Left forelimb (tissue), 1 donor: ENCODE results near the gene NOC2L.

Source experiments
- DNase-seq: peaks from one replicate; pipeline ENCODE4 v3.0.0-alpha.2; 2018; ENCODE audit warnings: low spot score

The NOC2L gene

GRCh38 chr1:974687-975328, 15.8 kb upstream of the NOC2L start:
- no peak for DNase-seq

- DNase-seq = no peak
These were observed 15.2 kb upstream of the NOC2L start for GRCh38 chr1:974293-974640.

GRCh38 chr1:973459-974292, 14.6 kb upstream of the NOC2L start:
- DNase-seq = no peak

DNA sequence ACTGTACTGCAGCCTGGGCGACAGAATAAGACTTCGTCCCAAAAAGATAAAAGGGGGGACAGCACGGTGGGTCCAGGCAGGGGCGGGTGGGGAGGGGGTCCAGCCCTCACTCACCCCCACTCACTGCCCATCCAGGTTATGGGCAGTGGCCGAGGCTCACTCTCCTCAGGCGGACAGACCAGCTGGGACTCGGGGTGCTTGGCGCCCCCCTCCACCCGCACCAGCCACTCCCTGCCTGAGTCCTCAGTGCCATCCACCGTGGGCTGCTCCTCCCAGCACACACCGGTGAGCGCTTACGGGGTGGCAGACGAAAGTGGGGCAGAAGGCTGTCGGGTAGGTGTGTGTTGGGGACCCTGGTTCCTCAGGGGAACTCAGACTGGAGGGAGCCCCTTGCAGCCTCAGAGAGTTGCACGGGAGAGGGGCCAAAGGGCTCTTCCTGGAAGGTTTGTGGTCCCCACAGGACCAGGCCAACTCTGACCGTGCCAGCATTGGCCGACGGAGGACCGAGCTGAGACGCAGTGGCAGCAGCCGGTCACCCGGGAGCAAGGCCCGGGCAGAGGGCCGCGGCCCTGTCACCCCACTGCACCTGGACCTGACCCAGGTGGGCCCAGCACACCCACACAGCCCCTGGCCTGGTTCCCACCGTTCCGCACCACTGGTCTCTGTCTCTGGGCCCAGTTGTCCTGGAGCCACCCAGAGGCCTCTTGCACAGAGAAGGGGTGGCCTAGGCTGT, 13.8 kb upstream of the NOC2L start:
- no peak for DNase-seq

DNA sequence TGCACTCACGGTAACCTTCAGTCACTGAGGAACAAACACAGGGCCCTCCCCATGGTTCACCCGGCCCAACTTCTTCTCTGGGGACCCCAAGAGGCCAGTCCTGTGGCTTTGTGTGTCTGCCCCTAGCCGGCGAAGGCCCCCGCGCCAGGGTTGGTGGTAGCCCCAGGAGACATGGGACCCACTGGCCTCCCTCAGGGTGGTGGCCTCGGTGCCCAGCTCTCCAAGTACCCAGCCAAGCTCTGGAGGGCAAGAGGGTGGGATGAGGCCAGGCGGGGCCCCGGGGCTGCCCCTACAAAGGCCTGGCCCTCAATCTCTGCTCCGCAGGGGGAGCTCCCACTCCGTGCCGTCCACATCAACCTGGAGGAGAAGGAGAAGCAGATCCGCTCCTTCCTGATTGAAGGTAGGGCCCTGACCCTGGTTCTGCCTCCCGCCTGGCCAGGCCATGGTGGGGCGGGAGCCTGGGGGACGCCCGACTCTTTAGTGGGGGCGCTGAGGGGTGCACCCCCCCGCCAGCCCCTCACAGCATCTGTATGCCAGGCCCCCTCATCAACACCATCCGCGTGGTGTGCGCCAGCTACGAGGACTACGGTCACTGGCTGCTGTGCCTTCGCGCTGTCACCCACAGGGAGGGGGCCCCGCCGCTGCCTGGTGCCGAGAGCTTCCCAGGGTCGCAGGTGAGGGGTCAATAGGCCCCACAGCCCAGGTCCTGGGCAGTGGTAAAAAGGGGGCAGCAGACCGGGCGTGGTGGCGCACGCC, 12.9 kb upstream of the NOC2L start:
- DNase-seq = no peak

DNA sequence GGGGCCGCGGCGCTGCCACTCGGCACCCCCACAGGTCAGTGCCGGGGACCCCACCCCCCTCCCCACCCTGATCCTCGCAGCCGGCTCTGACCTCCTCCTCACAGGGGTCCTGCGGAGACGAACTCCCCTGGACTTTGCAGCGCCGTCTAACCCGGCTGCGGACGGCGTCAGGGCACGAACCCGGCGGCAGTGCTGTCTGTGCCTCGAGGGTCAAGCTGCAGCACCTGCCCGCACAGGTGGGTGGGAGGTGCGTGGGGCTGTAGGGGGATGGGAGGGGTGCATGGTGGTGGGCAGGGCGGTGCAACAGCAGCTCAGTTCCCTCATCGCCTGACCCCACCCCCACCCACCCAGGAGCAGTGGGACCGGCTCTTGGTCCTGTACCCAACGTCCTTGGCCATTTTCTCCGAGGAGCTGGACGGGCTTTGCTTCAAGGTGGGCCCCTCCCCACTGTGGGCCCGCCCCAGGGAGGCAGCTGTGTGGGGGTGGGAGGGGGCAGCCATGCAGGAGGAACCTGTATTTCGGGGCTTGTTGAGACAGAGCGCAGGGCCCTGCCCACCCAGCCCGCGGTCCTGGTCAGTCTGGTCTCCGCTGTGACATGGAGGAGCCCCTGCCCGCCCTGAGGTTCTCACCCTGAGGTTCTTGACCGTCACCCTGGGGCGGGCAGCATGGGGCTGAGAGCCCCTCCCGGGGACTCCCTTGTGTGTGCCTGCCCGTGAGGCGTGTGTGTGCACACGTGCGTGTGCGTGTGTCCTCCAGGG, 12.1 kb upstream of the NOC2L start:
- no peak for DNase-seq

- DNase-seq = no peak
These were observed 11.4 kb upstream of the NOC2L start for GRCh38 chr1:970242-970972.

- DNase-seq = no peak
These were observed 10.3 kb upstream of the NOC2L start for GRCh38 chr1:969260-969855.

GRCh38 chr1:967466-968343, 8.6 kb upstream of the NOC2L start:
- DNase-seq = no peak

DNA sequence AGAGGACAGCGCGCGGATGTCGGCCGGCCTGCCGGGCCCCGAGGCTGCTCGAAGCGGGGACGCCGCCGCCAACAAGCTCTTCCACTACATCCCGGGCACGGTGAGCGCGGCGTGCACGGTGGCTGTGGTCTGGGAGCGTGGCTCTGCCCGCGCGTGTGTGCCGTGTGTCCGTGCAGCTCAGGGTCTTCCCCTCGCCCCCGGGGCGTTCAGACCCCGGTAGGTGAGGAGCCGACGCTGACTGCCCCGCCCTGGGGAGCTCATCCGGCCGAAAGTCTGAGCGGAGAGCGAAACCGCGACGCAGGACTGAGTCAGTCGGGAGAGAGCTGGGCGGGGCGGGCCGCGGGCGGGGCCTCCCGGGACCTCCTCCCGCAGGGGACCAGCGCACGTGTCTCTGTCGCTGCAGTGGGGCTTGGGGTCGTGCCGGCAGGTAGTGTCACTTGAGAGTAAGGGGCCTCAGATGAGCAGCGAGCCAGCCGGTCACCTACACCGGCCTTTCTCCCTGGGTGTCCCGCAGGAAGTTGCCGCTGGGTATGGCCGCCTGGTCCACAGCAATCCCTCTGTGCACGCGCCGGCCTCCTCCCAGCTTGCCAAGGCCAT, 7.7 kb upstream of the NOC2L start:
- no peak for DNase-seq

DNA sequence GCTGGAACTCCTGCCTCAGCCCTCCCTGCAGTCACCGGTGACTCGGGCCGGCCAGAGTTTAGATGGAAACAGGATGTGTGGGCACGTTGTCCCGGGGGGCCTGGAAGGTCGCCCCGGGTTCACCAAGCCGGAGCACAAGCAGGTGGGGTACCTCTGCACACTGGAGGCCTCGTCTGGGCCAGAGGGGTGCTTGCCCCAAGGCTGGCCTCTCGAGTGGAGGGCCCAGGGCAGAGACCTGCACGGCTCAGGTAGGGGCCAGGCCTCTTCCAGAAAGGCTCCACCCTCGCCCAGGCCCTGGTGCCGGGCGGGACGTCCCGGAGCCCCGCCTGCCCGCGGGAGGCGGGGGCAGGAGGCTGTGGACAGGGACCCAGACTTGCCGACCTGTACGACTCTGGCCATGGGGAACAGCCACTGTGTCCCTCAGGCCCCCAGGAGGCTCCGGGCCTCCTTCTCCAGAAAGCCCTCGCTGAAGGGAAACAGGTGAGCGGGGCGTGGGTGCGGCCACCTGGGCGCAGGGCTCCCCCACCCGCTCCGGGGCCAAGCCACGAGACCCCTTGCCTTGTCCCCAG, 7.2 kb upstream of the NOC2L start, which contains the start of gene PLEKHN1:
Gene PLEKHN1 (plus strand): TSS at position 348 of the 569 bp plus-strand sequence. CDS start 50 bp downstream, at position 398.
- DNase-seq = no peak

DNA sequence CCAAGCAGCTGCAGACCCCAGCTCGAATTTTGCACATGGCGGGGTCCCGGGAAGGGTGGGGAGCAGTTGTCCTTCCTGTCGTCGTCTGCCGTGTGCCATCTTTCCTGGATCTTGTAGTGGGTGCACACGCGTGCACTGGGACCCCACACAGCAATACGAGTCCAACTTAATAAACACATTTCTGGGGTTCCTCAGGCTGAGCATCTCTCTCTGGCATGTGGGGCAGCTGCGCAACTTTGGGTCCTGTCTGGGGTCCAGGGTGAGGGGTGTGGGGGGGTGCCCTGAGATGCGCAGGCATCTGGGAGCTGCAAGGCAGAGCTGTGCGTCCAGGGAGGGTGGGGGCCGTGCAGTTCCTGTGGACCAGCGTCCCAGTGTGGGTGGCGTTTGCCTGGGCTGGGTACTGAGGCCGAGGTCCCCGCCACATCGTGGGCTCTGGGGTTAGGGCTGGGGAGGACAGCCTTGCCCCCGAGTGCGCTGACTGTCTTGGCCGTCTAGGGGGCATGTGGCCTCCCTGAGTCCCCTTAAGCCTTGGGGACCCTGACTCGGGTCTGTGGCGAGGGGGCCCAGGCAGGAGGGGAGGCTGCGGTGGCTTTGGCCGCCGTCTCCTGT, 6.6 kb upstream of the NOC2L start:
- DNase-seq = no peak

DNA sequence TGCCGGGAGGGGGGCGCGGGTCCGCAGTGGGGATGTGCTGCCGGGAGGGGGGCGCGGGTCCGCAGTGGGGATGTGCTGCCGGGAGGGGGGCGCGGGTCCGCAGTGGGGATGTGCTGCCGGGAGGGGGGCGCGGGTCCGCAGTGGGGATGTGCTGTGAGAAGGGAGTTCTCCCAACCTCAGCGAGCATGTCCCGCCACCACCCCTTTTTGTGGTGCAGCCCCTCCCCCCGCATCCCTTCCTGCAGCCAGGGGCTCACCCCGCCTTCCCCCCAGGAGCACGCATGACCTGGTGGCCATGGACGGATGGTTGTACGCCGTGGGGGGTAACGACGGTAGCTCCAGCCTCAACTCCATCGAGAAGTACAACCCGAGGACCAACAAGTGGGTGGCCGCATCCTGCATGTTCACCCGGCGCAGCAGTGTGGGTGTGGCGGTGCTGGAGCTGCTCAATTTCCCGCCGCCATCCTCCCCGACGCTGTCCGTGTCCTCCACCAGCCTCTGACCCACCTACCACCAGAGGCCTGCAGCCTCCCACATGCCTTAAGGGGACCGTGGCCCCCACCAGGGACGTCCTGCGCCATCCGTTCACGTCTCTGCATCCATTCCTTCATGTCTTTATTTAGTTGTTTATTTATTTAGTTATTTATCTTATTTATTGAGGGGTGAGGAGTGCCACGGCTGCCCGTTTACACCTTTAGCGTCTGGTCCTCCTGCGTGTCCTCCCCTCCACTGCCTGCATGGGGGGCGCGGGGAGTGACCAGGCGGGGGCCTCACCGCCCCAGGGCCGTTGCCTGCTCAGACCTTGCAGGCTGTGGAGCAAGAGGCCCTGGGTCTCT, 5.9 kb upstream of the NOC2L start:
- DNase-seq = no peak

DNA sequence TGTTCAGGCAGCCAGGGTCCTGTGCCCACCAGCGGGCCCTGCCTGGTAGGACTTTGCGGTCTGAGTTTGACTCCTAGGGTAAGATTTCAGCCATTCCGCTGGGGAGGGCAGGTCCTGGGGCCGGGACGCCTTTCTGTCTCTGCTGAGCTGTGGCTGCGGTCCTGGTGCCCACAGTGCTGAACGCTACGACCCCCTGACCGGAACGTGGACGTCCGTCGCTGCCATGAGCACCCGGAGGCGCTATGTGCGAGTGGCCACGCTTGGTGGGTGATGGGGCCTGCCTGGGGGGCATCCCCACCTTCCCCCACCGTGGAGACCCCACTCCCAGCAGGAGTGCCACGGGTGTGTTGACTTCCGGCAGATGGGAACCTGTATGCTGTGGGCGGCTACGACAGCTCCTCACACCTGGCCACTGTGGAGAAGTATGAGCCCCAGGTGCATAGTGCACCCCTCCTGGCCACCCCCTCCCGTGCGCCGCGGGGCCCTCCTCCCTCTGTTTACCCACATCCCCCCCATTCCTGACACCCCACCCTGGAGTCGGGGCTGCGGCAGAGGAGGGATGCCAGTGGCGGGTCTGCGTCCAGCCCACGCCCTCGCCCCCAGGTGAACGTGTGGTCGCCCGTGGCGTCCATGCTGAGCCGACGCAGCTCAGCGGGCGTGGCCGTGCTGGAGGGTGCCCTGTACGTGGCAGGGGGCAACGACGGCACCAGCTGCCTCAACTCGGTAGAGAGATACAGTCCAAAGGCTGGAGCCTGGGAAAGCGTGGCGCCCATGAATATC, 4.9 kb upstream of the NOC2L start:
- DNase-seq = no peak

GRCh38 chr1:963301-963651, 4.2 kb upstream of the NOC2L start:
- no peak for DNase-seq
